Diencephalon (tissue), 1 donor: ENCODE results near the gene PSMA4. TPM values are rescaled to one million over a fixed set of nuclear protein-coding genes. Genes with fewer than 3 reads are reported as not detected.

Experiments used
- small RNA-seq: library from RNA; depleted of rRNA; stranded (forward); fragments of <200 nt; gene quantifications from one replicate; pipeline ENCODE3, GENCODE V24; 2014
- total RNA-seq: library from RNA; depleted of rRNA; stranded (reverse); fragments of >200 nt; gene quantifications from one replicate; pipeline ENCODE4 v1.2.3, GENCODE V29; 2014

The PSMA4 gene
- 133 TPM for total RNA-seq

DNA sequence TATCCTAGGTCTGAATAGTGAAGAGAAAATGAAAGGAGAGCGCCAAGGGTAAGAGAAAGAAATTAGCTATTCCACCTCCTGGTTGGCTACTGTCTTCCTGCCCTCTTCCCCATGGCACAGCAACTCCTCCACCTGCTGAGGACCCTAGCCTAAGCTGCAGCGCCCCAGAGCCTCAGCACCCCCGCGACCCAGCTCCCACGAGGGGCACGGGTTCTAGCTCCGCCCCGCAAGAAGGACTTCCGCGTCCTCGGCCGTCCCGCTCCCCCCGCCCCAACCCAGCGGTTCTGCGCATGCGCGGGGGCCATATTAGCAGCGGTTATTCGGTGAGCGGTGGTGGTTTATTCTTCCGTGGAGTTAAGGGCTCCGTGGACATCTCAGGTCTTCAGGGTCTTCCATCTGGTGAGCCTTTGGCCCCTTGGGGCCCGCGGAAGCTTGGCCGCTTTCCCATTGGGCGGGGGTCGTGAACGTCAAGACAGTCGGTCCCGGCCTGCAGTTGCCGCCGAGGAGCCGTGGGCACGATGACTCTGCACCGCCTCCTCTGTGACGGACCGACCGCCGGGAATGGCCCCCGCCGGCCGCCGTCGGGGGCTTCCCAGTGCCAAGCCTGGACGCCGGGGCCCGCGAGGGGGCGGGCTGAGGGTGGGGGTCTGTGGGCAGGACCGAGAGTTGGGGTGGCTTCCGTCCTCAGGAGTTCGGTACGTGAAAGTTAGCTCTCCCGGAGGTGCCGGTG, at the start of gene PSMA4:
Gene PSMA4 (plus strand): TSS at position 304 of the 730 bp plus-strand sequence. CDS start 1,484 bp downstream, outside the sequence.

DNA sequence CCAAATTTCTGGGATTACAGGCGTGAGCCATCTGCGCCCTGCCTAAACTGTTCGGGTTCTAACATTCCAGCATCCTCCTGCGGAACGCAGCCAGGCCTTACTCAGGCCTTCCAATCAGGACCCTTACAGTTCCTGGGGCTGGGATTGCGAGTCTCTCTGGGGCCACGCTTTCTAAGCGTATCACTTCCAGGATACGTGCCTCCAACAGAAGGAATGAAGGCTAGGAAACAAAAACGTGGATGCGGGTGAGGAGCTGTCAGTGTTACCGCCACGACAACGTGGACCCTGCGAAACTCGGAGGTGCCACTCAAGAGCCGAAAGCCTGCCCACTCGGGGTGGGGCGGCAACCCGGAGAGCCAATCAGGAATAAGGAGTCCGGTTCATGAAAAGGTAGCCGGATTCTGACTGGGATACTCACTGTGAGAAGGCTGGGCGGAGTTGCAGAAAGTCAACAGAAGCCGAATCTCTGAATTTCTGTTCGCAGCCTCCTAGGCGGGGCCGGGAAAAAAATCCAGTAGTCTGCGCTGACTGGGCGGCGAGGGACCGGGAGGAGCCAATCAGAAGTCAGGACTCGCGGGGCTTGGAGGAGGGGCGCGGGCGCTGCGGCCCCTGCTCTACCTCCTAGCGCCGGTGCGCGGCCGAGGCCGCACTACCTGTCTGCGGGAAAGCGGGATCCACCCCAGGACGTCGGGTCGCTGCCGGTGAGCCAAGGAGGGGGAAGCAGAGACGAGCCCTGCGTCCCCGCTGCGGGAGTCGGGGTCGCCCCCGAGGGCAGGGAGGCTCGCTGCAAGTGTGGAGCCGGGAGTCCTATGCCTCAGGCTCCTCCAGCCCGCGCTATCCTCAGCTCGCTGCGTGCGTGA, 33.0 kb upstream of the PSMA4 start, which contains the start of gene HYKK:
Gene HYKK (plus strand): TSS at position 607 of the 860 bp plus-strand sequence. CDS start 5,512 bp downstream, outside the sequence.

DNA sequence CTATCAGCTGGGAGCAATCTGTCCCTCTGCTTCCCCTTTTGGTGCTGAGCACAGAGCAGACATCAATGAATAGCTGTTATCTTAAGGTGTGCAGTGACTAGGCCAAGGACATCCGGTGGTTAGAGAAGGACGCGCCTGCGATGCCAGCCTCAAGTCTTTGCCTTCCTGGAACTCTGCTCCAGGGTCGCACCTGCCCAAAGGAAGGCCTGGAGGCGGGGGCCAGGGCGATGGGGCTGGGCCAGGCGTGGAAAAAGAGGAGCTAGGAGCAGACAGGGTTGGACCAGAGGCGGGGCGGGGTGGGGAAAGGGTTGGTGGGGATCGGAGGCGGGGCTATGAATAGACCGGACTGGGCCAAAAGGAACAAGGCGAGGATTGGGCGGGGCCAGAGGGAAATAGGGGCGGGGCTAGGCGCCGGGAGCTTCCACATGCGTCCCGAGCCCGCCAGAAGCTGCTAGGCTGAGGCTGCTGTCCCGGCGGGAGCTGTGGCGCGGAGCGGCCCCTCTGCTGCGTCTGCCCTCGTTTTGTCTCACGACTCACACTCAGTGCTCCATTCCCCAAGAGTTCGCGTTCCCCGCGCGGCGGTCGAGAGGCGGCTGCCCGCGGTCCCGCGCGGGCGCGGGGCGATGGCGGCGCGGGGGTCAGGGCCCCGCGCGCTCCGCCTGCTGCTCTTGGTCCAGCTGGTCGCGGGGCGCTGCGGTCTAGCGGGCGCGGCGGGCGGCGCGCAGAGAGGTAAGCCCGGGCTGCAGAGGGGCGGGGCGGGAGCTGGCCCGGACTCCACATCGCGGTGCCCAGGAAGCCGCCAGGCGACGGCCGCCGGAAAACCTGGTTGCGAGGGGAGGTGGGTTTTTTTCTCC, 25.1 kb downstream of the PSMA4 start, which contains the start of gene CHRNA5:
Gene CHRNA5 (plus strand): TSS at position 424 of the 854 bp plus-strand sequence. CDS start 200 bp downstream, at position 624.

Small RNAs within 50 kb of the gene (small RNA-seq; reads per million reads assigned to genes)
- gene AC067863.2 = not detected

Other genes with a start within 250 kb of the PSMA4 start
- 61.1 TPM for gene SKIC8, start 240.8 kb upstream of the PSMA4 start, total RNA-seq
- 37.6 TPM for gene CRABP1, start 200.1 kb upstream of the PSMA4 start, total RNA-seq
- gene IREB2, start 102.2 kb upstream of the PSMA4 start, total RNA-seq = 73.6 TPM
- gene HYKK, start 32.9 kb upstream of the PSMA4 start, total RNA-seq = 0.92 TPM
- gene CHRNA5, start 25.1 kb downstream of the PSMA4 start, total RNA-seq = 7.6 TPM
- gene CHRNA3, start 80.6 kb downstream of the PSMA4 start, total RNA-seq = 4.8 TPM
- 1.8 TPM for gene CHRNB4, start 100.8 kb downstream of the PSMA4 start, total RNA-seq